Effector memory CD4-positive, alpha-beta T cell (primary cell): ENCODE measurements around the gene CHMP3.
"Not testable (repeated sequence)": the region's sequence is repeated elsewhere in the genome, so short reads cannot be mapped to it uniquely, and the experiment has no call there.

Source experiments
- DNase-seq, 3 donors: peaks; one replicate each; pipeline ENCODE4 v3.0.0-alpha.2; 2020
- H3K27ac ChIP-seq: 2 replicates; pipeline ENCODE4 v1.7.0; 2013; ENCODE audit warnings: mild to moderate bottlenecking, low read length, moderate library complexity; ENCODE audit not compliant: insufficient read depth, poor library complexity, severe bottlenecking
- H3K27me3 ChIP-seq: replicated peaks from 2 replicates; pipeline ENCODE4 v1.7.0; 2013; ENCODE audit warnings: mild to moderate bottlenecking, low read length; ENCODE audit not compliant: insufficient read depth, control insufficient read depth, poor library complexity, severe bottlenecking
- H3K36me3 ChIP-seq: 2 replicates; pipeline ENCODE4 v1.7.0; 2013; ENCODE audit warnings: mild to moderate bottlenecking, low read length, moderate library complexity; ENCODE audit not compliant: control insufficient read depth, insufficient read depth
- H3K4me1 ChIP-seq: 2 replicates; pipeline ENCODE4 v1.7.0; 2013; ENCODE audit warnings: low read length, mild to moderate bottlenecking; ENCODE audit not compliant: control insufficient read depth, insufficient read depth, poor library complexity, severe bottlenecking
- H3K4me3 ChIP-seq: 2 replicates; pipeline ENCODE4 v1.7.0; 2013; ENCODE audit warnings: low read length, low read depth, mild to moderate bottlenecking; ENCODE audit not compliant: insufficient read depth, poor library complexity, severe bottlenecking
- H3K9me3 ChIP-seq: 2 replicates; pipeline ENCODE4 v1.7.0; 2013; ENCODE audit warnings: mild to moderate bottlenecking, low read length, moderate library complexity; ENCODE audit not compliant: control insufficient read depth

CHMP3 gene

DNA sequence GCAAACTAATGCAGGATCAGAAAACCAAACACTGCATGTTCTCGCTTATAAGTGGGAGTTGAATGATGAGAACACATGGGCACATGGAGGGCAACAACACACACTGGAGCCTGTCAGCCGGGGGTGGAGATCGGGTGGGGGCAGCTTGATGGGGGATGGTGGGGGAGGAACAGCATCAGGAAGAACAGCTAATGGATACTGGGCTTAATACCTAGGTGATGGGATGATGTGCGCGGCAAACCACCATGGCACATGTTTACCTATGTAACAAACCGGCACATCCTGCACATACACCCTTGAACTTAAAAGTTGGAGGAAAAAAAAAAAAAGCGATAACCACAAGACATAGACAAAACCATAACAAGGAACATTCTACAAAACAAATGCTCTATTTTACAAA is 10.4 kb downstream of the CHMP3 start:
- H3K27ac ChIP-seq, result no peak overlapping the region
- DNase-seq, result no peak
- H3K9me3 ChIP-seq, result no peaks in the 10 kb centered on the region

GRCh38 chr2:86549963-86550725 is 13.1 kb downstream of the CHMP3 start:
- Histone ChIP-seq H3K4me1 (peaks cover 13% of the 10 kb centered on the region), H3K36me3 (peaks cover 17% of the 10 kb centered on the region)
- H3K27me3 ChIP-seq, DNase-seq, H3K9me3 ChIP-seq, H3K27ac ChIP-seq, H3K4me3 ChIP-seq: not testable (repeated sequence)

More for the DNA sequence above, 10.4 kb downstream of the CHMP3 start:
- peaks cover 4% of the 10 kb centered on the region for H3K36me3 ChIP-seq
- H3K4me3 ChIP-seq, result no peak overlapping the region
- peaks cover 13% of the 10 kb centered on the region for H3K4me1 ChIP-seq
- no peaks in the 10 kb centered on the region for H3K27me3 ChIP-seq

DNA sequence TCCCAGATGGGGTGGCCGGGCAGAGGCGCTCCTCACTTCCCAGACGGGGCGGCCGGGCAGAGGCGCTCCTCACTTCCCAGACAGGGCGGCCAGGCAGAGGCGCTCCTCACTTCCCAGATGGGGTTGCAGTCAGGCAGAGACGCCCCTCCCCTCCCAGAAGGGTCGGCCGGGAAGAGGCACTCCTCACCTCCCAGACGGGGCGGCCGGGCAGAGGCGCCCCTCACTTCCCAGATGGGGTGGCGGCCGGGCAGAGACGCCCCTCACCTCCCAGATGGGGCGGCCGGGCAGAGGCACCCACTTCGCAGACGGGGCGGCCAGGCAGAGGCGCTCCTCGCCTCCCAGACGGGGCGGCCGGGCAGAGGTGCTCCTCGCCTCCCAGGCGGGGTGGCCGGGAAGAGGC is 13.8 kb downstream of the CHMP3 start:
- Histone ChIP-seq H3K36me3 (peaks cover 17% of the 10 kb centered on the region), H3K4me1 (peaks cover 13% of the 10 kb centered on the region)
- DNase-seq, H3K27ac ChIP-seq, H3K27me3 ChIP-seq, H3K4me3 ChIP-seq, H3K9me3 ChIP-seq: not testable (repeated sequence)

- not testable (repeated sequence) for H3K27ac ChIP-seq, H3K27me3 ChIP-seq, H3K4me3 ChIP-seq, DNase-seq, H3K9me3 ChIP-seq
- Histone ChIP-seq H3K4me1 (peaks cover 12% of the 10 kb centered on the region), H3K36me3 (peaks cover 17% of the 10 kb centered on the region)
Measured at GRCh38 chr2:86548913-86549396, 14.3 kb downstream of the CHMP3 start.

DNA sequence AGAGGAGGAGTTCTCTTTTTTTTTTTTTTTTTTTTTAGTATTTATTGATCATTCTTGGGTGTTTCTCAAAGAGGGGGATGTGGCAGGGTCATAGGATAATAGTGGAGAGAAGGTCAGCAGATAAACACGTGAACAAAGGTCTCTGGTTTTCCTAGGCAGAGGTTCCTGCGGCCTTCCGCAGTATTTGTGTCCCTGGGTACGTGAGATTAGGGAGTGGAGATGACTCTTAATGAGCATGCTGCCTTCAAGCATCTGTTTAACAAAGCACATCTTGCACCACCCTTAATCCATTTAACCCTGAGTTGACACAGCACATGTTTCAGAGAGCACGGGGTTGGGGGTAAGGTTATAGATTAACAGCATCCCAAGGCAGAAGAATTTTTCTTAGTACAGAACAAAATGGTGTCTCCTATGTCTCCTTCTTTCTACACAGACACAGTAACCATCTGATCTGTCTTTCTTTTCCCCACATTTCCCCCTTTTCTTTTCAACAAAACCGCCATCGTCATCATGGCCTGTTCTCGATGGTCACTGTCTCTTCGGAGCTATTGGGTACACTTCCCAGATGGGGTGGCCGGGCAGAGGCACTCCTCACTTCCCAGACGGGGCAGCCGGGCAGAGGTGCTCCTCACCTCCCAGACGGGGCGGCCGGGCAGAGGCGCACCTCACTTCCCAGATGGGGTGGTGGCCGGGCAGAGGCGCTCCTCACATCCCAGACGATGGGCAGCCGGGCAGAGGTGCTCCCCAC is 14.9 kb downstream of the CHMP3 start:
- H3K4me1 ChIP-seq, H3K27me3 ChIP-seq, H3K4me3 ChIP-seq, H3K27ac ChIP-seq, DNase-seq, H3K9me3 ChIP-seq: not testable (repeated sequence)
- H3K36me3 ChIP-seq, result peaks cover 17% of the 10 kb centered on the region

DNA sequence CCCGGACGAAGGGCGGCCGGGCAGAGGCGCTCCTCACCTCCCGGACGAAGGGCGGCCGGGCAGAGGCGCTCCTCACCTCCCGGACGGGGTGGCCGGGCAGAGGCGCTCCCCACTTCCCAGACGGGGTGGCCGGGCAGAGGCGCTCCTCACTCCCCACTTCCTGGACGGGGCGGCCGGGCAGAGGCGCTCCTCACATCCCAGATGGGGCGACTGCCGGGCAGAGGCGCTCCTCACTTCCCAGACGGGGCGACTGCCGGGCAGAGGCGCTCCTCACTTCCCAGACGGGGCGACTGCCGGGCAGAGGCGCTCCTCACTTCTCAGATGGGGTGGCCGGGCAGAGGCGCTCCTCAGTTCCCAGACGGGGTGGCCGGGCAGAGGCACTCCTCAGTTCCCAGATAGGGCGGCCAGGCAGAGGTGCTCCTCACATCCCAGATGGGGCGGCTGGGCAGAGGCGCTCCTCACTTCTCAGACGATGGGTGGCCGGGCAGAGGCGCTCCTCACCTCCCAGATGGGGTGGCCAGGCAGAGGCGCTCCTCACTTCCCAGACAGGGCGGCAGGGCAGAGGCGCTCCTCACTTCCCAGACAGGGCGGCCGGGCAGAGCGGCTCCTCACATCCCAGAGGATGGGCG is 17.8 kb downstream of the CHMP3 start:
- H3K9me3 ChIP-seq, result not testable (repeated sequence)

DNA sequence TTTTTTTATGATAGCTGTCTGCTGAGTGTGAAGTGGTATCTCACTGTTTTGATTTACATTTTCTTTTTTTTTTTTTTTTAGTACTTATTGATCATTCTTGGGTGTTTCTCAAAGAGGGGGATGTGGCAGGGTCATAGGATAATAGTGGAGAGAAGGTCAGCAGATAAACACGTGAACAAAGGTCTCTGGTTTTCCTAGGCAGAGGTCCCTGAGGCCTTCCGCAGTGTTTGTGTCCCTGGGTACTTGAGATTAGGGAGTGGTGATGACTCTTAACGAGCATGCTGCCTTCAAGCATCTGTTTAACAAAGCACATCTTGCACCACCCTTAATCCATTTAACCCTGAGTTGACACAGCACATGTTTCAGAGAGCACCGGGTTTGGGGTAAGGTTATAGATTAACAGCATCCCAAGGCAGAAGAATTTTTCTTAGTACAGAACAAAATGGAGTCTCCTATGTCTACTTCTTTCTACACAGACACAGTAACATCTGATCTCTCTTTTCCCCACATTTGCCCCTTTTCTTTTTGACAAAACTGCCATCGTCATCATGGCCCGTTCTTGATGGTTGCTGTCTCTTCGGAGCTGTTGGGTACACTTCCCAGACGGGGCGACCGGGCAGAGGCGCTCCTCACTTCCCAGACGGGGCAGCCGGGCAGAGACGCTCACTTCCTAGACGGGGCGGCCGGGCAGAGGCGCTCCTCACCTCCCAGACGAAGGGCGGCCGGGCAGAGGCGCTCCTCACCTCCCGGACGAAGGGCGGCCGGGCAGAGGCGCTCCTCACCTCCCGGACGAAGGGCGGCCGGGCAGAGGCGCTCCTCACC is 18.8 kb downstream of the CHMP3 start:
- not testable (repeated sequence) for H3K9me3 ChIP-seq, DNase-seq, H3K4me1 ChIP-seq, H3K4me3 ChIP-seq, H3K27me3 ChIP-seq, H3K27ac ChIP-seq
- peaks cover 16% of the 10 kb centered on the region for H3K36me3 ChIP-seq

More for the DNA sequence above, 17.8 kb downstream of the CHMP3 start:
- not testable (repeated sequence) for DNase-seq, H3K27me3 ChIP-seq, H3K27ac ChIP-seq, H3K4me1 ChIP-seq, H3K4me3 ChIP-seq
- H3K36me3 ChIP-seq, result peaks cover 17% of the 10 kb centered on the region

DNA sequence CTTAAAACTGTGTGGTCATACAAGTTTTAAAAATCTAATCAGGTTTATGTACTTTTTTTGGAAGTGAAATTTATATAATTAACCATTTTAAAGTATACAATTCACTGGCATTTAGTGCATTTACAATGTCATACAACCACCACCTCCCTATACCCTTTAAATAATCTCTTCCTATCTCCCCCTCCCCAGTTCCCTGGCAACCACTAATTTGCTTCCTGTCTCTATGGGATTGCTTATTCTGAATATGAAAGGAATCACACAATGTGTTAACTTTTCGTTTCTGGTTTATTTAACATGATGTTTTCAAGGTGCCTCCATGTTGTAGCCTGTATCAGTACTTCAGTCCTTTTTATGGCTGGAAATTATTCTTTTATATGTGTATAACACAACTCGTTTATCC is 19.4 kb downstream of the CHMP3 start:
- Histone ChIP-seq H3K27me3 (no peaks in the 10 kb centered on the region), H3K9me3 (no peaks in the 10 kb centered on the region), H3K36me3 (peaks cover 13% of the 10 kb centered on the region), H3K4me1 (no peaks in the 10 kb centered on the region), H3K27ac (no peak overlapping the region), H3K4me3 (no peak overlapping the region)
- no peak for DNase-seq

DNA sequence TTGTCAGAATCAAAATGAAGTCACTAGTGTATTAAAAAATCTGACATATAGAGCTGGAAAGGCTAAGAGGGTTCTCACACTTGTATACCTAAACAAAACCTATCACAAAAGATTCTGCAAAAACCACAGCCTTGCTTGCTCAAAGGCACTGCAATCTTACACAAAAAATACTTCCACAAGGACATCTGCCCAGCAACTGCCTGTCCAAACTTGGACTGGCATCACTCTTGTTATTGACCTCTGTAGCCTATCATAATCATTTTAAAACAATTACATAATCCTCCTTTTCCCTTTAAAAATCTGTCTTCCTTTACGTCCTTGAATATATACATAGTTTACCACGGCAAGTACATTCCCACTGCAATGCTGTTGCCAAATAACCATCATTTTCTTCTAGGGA is 19.9 kb downstream of the CHMP3 start:
- no peak for DNase-seq
- no peaks in the 10 kb centered on the region for H3K27me3 ChIP-seq
- H3K4me3 ChIP-seq, result no peak overlapping the region
- H3K27ac ChIP-seq, result no peak overlapping the region
- peaks cover 13% of the 10 kb centered on the region for H3K36me3 ChIP-seq
- no peaks in the 10 kb centered on the region for H3K4me1 ChIP-seq
- no peaks in the 10 kb centered on the region for H3K9me3 ChIP-seq
